ENCODE measurements around the gene RASGRF2.
A peak's percentile ranks its signal among the peaks of the same experiment; 100 is the strongest.

The RASGRF2 gene

GRCh38 chr5:81232464-81233079, 272.4 kb downstream of the RASGRF2 start:
- no peak for DNase-seq (ENCODE audit: low read depth)
- H3K4me3 ChIP-seq (ENCODE audit: low read depth, low read length) = no peak overlapping the region
- TF ChIP-seq MYC (IDR thresholded peaks at IDR 0.05; ENCODE audit: low read depth, low read length) (no peak), MAX (IDR thresholded peaks at IDR 0.05; ENCODE audit: low read depth, low read length) (no peak), POLR2A (IDR thresholded peaks at IDR 0.05; ENCODE audit: extremely low read depth, insufficient read length) (no peak), CTCF (IDR thresholded peaks at IDR 0.05; ENCODE audit: low read depth, low read length) (no peak)

GRCh38 chr5:81233080-81233634, 273.0 kb downstream of the RASGRF2 start, which contains the start of gene CKMT2:
Gene CKMT2, plus strand, starts transcription at chr5:81233322. Its CDS starts 17,811 bp downstream, at chr5:81251133.
- no peak within 1 kb of the TSS for H3K4me3 ChIP-seq (ENCODE audit: low read depth, low read length)
- TF ChIP-seq MAX (IDR thresholded peaks at IDR 0.05; ENCODE audit: low read depth, low read length) (no peak), CTCF (IDR thresholded peaks at IDR 0.05; ENCODE audit: low read depth, low read length) (no peak), MYC (IDR thresholded peaks at IDR 0.05; ENCODE audit: low read depth, low read length) (no peak), POLR2A (IDR thresholded peaks at IDR 0.05; ENCODE audit: extremely low read depth, insufficient read length) (no peak)
- DNase-seq (ENCODE audit: low read depth) = no peak

- TF ChIP-seq POLR2A (IDR thresholded peaks at IDR 0.05; ENCODE audit: extremely low read depth, insufficient read length) (no peak), MYC (IDR thresholded peaks at IDR 0.05; ENCODE audit: low read depth, low read length) (no peak), MAX (IDR thresholded peaks at IDR 0.05; ENCODE audit: low read depth, low read length) (no peak), CTCF (IDR thresholded peaks at IDR 0.05; ENCODE audit: low read depth, low read length) (no peak)
- H3K4me3 ChIP-seq (ENCODE audit: low read depth, low read length) = no peak overlapping the region
- no peak for DNase-seq (ENCODE audit: low read depth)
Observed at GRCh38 chr5:81234299-81234698, 274.1 kb downstream of the RASGRF2 start.

GRCh38 chr5:81234801-81235200, 274.6 kb downstream of the RASGRF2 start:
- no peak for TF ChIP-seq POLR2A (IDR thresholded peaks at IDR 0.05; ENCODE audit: extremely low read depth, insufficient read length)
- no peak for TF ChIP-seq MAX (IDR thresholded peaks at IDR 0.05; ENCODE audit: low read depth, low read length)
- no peak for TF ChIP-seq CTCF (IDR thresholded peaks at IDR 0.05; ENCODE audit: low read depth, low read length)
- no peak for TF ChIP-seq MYC (IDR thresholded peaks at IDR 0.05; ENCODE audit: low read depth, low read length)
- no peak overlapping the region for H3K4me3 ChIP-seq (ENCODE audit: low read depth, low read length)
- peak; percentile 14 for DNase-seq (ENCODE audit: low read depth)

GRCh38 chr5:81235287-81236072, 275.3 kb downstream of the RASGRF2 start:
- TF ChIP-seq POLR2A (IDR thresholded peaks at IDR 0.05; ENCODE audit: extremely low read depth, insufficient read length) (no peak), MYC (IDR thresholded peaks at IDR 0.05; ENCODE audit: low read depth, low read length) (no peak), MAX (IDR thresholded peaks at IDR 0.05; ENCODE audit: low read depth, low read length) (no peak), CTCF (IDR thresholded peaks at IDR 0.05; ENCODE audit: low read depth, low read length) (no peak)
- DNase-seq (ENCODE audit: low read depth) = no peak
- H3K4me3 ChIP-seq (ENCODE audit: low read depth, low read length) = no peak overlapping the region
